ENCODE data around the gene SYTL1. TPM values are rescaled to one million over a fixed set of nuclear protein-coding genes. Genes with fewer than 3 reads are reported as not detected.

Gene SYTL1
- polyA plus RNA-seq, 1 of the 3 experiments (the other 2 are of a cell fraction), result 3.0 TPM

DNA sequence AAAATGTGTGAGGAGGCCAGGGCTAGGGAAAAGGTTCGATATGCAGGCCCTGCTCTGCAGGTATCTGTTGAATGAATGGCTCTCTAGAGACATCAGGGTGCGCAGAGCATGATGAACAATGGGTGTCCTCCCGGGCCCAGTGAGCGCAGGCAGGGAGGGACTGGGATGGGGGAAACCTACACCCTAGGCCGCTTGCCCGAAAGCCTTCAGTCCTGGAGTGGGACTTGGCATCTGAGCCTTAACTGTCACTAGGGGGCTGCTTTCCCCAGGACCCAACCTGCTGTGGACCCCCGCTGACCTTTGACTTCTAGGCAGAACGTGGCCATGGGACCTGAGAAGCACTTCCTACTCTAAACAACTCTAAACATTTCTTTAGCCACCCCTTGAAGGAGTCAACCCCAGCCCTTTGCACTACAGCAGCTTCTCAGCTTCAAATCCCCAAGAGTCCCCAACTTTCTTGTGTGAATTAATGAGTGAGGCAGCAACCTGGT is 25.4 kb downstream of the SYTL1 start (continued):
- TF ChIP-seq, protein P1, sequence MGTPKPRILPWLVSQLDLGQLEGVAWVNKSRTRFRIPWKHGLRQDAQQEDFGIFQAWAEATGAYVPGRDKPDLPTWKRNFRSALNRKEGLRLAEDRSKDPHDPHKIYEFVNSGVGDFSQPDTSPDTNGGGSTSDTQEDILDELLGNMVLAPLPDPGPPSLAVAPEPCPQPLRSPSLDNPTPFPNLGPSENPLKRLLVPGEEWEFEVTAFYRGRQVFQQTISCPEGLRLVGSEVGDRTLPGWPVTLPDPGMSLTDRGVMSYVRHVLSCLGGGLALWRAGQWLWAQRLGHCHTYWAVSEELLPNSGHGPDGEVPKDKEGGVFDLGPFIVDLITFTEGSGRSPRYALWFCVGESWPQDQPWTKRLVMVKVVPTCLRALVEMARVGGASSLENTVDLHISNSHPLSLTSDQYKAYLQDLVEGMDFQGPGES (IDR thresholded peaks at IDR 0.05; ENCODE audit: low read depth, low read length), result no peak
- no peak for TF ChIP-seq YY1 (IDR thresholded peaks at IDR 0.05; ENCODE audit: low read depth)
- TF ChIP-seq, protein P2, sequence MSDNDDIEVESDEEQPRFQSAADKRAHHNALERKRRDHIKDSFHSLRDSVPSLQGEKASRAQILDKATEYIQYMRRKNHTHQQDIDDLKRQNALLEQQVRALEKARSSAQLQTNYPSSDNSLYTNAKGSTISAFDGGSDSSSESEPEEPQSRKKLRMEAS (IDR thresholded peaks at IDR 0.05; ENCODE audit: low read depth), result no peak
- no peak for TF ChIP-seq TEAD4 (IDR thresholded peaks at IDR 0.05; ENCODE audit: borderline replicate concordance, insufficient read depth)
- TF ChIP-seq, protein P3, sequence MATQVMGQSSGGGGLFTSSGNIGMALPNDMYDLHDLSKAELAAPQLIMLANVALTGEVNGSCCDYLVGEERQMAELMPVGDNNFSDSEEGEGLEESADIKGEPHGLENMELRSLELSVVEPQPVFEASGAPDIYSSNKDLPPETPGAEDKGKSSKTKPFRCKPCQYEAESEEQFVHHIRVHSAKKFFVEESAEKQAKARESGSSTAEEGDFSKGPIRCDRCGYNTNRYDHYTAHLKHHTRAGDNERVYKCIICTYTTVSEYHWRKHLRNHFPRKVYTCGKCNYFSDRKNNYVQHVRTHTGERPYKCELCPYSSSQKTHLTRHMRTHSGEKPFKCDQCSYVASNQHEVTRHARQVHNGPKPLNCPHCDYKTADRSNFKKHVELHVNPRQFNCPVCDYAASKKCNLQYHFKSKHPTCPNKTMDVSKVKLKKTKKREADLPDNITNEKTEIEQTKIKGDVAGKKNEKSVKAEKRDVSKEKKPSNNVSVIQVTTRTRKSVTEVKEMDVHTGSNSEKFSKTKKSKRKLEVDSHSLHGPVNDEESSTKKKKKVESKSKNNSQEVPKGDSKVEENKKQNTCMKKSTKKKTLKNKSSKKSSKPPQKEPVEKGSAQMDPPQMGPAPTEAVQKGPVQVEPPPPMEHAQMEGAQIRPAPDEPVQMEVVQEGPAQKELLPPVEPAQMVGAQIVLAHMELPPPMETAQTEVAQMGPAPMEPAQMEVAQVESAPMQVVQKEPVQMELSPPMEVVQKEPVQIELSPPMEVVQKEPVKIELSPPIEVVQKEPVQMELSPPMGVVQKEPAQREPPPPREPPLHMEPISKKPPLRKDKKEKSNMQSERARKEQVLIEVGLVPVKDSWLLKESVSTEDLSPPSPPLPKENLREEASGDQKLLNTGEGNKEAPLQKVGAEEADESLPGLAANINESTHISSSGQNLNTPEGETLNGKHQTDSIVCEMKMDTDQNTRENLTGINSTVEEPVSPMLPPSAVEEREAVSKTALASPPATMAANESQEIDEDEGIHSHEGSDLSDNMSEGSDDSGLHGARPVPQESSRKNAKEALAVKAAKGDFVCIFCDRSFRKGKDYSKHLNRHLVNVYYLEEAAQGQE (IDR thresholded peaks at IDR 0.05; ENCODE audit: low read depth, low read length), result no peak
- TF ChIP-seq, protein P4, sequence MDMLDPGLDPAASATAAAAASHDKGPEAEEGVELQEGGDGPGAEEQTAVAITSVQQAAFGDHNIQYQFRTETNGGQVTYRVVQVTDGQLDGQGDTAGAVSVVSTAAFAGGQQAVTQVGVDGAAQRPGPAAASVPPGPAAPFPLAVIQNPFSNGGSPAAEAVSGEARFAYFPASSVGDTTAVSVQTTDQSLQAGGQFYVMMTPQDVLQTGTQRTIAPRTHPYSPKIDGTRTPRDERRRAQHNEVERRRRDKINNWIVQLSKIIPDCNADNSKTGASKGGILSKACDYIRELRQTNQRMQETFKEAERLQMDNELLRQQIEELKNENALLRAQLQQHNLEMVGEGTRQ (IDR thresholded peaks at IDR 0.05; ENCODE audit: borderline replicate concordance, low read depth, low read length), result no peak
- no peak for TF ChIP-seq RCOR1 (IDR thresholded peaks at IDR 0.05; ENCODE audit: low read length)
- TF ChIP-seq TAF1 (IDR thresholded peaks at IDR 0.05; ENCODE audit: borderline replicate concordance, low read depth, low read length), result no peak

DNA sequence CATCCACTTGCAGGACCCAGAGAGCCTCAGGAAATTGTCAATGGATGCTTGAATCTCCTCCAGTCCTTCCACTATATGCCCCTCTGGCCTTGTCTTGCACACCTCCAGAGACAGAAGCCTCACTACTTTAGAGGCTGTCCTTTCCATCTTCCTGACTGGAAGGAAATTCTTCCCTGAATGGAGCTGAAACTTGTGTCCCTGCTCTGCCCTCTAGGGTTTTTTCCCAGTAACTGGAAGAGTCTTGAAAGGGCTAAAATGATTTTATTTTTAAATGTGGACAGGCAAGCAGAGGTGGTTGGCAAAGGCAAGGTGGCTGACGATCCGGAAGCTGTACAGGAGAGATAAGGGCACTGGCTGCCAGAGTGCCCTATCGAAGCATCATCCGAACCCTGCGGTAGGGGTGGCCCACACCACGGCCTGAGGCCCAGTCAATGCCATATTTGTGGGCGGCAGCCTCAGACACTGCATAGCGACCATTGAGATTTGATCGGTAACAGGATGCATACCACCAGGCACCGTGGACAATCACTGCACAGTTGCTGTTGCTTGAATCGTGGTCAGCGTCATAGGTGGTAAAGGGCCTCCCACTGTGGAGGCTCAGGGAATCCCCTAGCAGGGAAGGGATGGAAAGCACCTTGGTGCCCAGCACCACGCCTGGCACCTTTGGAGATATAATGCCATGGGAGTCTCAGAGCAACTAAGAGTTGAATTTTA is 27.2 kb downstream of the SYTL1 start:
- Histone ChIP-seq H3K9me2 (no peaks in the 10 kb centered on the region), H4K20me1 (ENCODE audit: insufficient read depth) (no peaks in the 10 kb centered on the region), H3F3A (replicated peaks; ENCODE audit: insufficient read depth) (peaks cover 9% of the 10 kb centered on the region), H3K27ac (ENCODE audit: low read depth in 2 of 2, low read length in 1 of 2) (no peak overlapping the region), H3K36me3 (replicated peaks in 1 of 2; ENCODE audit: control insufficient read depth in 1 of 2, insufficient read depth in 2 of 2, low read length in 1 of 2) (no peaks in the 10 kb centered on the region), H3K79me2 (ENCODE audit: insufficient read depth) (peaks cover 9% of the 10 kb centered on the region; the same call in 1 of the 2 replicates), H3K27me3 (ENCODE audit: insufficient read depth) (no peaks in the 10 kb centered on the region), H3K4me3 (ENCODE audit: low read depth in 2 of 2, low read length in 1 of 2) (no peak overlapping the region), H3K4me2 (no peak overlapping the region), H3K9me3 (no peaks in the 10 kb centered on the region), H3K9ac (no peak overlapping the region), H3K4me1 (ENCODE audit: control insufficient read depth in 1 of 2, insufficient read depth in 2 of 2, low read depth in 1 of 2, low read length in 1 of 2) (peaks cover 4 to 14% of the 10 kb centered on the region in 2 experiments; a peak in 2 of 4 replicates), H2AFZ (ENCODE audit: low read depth) (no peak overlapping the region)
- no peak for DNase-seq
- TF ChIP-seq RXRA (IDR thresholded peaks at IDR 0.05; ENCODE audit: borderline replicate concordance, low read depth) (no peak), RAD21 (IDR thresholded peaks at IDR 0.05; ENCODE audit: low read length) (peak; percentile 43)
- TF ChIP-seq, protein P5, sequence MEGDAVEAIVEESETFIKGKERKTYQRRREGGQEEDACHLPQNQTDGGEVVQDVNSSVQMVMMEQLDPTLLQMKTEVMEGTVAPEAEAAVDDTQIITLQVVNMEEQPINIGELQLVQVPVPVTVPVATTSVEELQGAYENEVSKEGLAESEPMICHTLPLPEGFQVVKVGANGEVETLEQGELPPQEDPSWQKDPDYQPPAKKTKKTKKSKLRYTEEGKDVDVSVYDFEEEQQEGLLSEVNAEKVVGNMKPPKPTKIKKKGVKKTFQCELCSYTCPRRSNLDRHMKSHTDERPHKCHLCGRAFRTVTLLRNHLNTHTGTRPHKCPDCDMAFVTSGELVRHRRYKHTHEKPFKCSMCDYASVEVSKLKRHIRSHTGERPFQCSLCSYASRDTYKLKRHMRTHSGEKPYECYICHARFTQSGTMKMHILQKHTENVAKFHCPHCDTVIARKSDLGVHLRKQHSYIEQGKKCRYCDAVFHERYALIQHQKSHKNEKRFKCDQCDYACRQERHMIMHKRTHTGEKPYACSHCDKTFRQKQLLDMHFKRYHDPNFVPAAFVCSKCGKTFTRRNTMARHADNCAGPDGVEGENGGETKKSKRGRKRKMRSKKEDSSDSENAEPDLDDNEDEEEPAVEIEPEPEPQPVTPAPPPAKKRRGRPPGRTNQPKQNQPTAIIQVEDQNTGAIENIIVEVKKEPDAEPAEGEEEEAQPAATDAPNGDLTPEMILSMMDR (IDR thresholded peaks at IDR 0.05), result peak; percentile 42
- 85% methylated on average over 12 of the region's 13 CpGs for WGBS (ENCODE audit: low lambda C conversion rate)
- POLR2A ChIA-PET, result no interaction called here
- CTCF ChIA-PET, result interaction anchor here (1.1 to 9.6 kb wide), 5 partner anchors 10 to 70 kb away, joined by 4 to 154 read pairs (median 15); partner anchors contain the start of gene CD164L2
